CD4-positive, alpha-beta T cell treated with Interleukin-15 for 4 hours (primary cell): ENCODE data around the gene RRP1B.
A peak's percentile ranks its signal among the peaks of the same experiment; 100 is the strongest.

Experiments
- DNase-seq: peaks from one replicate; pipeline ENCODE4 v3.0.0-alpha.2; 2020; ENCODE audit warnings: low spot score

RRP1B gene

DNA sequence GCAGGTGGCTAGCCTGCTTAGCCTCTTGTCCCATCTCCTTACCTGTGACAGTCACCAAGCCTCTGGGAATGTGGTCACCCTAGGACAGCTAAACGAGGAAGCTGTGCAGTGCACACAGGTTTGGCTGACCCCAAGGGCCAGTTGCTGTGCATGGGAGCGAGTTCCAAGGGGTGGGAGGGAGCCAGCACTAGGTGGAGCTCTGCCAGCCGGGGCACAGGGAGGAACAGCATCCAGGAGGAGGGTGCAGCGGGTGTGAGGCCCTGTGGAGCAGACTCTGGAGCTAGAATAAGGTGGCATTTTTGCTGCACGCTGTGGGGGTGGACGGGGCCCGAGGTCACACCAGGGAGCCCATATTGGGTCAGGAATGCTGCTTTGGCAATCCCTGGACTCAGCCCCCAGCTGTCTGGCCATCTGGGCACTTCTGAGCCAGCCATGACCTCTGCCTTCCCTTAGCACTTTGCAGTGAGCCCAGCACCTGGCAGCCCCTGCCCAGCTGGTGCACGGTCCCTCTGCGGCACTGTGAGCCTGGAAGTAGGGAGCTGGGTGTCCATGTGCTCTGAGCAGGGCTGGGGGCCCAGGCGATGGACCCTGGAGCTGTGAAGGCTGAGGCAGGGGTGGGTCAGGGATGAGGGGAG lies 68.3 kb downstream of the RRP1B start:
- no peak for DNase-seq

DNA sequence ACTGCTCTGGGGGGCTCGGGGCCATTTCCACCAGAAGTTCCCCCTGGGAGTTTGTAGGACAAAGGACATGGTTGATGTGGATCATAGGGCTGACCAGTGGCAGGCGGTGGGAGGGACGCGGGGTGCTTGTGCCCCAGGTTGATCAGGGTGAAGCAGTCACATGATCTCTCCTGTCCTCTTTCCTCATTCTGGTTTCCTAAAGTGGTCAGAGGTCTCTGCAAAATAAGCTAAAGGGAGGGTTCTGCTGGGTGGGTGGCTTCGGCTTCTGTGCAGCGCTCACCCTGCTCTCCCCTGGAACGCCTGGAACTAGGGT lies 68.8 kb downstream of the RRP1B start:
- no peak for DNase-seq

DNA sequence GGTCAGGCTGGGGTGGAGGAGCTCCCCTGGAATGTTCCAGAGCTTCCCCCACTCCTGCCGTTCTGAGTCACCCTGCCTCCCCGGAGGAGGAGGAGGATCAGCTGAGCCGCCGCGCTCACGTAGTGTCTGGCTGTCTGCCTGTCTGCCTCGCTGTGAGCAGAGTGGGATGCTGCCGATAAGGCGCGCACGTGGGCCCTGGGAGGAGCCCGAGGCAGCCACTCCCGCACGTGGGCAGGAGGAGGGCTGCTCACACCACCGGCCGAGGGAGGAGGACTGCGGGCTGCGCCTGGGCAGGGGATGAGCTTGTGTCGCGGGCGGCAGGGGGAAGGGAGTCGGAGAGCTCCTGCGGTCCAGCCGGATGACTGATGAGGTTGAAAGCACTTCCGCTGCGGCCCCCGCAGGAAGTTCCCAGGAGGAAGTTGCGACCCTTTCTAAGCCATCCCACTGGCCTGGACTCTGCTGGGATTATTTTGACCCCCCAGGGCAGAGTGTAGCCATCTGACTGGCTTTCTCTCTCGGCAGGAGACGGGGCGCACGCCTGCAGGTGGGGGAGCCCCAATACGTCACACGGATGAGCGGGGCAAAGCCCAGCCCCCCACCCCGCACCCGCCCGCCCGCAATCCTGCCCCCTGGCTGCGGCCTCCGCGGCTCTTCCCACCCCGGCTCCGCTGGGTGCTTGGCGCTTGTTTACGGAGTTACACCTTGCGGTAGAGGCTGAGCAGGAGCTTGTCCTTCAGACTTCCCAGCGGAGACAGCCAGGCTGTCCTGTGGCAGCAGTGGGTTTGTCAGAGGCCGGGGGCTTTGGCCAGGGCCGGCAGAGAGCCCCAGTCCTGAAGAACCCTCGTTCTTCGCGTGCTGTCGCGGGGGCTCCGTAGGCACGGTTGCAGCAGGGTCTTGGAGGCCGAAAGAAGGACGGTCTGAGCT lies 69.4 kb downstream of the RRP1B start:
- peak; percentile 65 for DNase-seq

DNA sequence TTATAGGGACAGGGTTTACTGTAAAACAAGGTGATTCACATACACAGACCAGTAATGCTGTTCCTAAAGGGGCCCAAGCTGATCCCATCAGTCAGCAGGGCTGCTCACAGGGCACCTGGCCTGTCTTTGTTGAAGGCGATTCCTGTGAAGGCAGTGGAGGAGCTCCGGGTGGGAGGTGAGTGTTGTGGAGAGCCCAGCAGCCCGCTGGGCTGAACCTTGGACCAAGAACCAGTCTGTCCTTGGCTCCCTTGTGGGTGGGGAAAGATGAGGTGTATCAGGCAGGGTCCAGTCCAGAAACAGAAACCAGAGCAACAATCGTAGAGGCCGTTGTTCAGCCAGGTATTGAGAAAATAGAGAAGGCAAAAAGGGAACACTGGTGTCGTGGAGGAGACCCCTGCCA lies 72.1 kb downstream of the RRP1B start:
- no peak for DNase-seq

DNA sequence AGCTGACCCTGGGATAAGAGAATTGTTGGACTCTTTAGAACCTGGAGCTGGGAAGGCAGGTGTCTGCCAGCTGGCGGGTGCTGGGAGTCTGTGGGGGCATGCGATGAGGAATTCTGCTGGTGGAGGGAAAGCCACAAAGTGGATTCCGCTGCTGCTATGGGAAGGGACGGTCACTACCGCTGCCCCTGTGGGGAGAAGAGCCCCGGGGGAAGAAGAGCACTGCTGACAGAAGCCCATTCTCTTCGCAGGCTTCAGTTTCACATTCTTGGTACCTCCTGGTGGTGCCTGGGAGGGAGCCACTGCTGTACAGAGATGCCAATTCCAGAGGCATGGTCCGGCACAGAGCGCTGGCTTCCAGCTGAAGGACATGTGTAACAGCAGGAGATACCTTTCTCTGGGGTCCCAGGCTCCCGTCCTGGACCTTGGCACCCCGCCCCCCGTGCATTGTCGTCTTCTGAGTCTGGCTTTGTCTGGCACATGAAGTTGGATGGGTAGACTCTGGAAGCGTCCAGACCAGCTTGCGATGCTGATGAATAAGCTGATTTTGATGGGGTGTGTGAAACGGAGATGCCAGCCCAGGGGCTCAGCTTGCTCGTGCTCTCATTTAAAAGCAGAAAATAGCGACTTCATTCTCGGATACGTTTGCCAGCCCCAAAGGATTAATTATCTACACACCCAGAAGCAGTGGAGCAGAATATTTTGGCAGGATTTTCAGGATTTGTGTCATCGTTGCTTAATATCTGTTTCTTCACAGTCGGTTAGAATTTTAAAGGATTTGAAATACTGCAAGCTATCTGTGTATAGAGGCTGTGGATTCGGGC lies 72.7 kb downstream of the RRP1B start:
- DNase-seq, result no peak

DNA sequence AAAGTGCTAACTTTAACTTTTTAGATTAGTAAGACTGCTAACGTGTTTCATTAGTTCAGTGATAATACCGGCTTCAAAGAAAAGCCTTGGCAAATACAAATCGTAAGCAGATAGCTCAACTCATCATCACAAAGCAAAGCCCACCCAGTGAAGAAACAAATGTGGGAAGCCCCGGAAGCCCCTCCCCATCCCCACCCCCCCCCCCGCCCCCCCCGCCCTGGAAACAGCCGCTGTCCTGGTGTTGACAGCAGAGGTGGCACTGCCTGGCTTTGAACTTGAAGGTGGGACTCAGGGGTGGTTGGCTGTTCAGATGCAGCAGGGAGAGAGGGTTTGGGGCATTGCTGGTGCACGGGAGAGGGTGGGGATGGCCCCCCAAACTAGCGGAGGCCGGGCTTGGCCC lies 73.7 kb downstream of the RRP1B start:
- no peak for DNase-seq

DNA sequence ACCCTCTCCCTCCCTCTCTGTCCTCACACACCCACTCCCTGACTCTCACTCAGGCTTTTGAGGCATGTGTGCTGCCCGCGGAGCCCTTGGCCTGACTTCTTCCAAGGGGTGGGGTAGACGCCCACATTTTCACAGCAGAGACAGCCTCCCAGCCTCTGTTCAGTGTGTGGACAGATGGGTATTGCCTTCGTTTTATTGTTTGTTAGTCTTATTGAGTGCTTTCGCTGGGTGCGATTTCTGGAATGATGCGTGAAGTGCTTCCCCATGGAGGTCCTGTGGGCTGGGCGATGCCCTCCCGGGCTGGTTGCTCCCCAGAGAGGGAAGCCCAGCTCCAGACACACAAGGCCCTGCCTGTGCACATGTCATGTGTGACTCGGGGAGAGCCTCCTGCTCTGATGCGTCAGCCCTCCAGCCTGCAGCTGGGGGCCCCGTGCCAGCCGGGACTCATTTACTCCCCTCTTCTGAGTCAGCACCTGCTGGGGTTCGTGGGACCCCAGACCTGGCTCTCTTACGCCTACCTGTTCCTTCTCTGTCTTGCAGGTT lies 74.2 kb downstream of the RRP1B start:
- DNase-seq, result no peak

DNA sequence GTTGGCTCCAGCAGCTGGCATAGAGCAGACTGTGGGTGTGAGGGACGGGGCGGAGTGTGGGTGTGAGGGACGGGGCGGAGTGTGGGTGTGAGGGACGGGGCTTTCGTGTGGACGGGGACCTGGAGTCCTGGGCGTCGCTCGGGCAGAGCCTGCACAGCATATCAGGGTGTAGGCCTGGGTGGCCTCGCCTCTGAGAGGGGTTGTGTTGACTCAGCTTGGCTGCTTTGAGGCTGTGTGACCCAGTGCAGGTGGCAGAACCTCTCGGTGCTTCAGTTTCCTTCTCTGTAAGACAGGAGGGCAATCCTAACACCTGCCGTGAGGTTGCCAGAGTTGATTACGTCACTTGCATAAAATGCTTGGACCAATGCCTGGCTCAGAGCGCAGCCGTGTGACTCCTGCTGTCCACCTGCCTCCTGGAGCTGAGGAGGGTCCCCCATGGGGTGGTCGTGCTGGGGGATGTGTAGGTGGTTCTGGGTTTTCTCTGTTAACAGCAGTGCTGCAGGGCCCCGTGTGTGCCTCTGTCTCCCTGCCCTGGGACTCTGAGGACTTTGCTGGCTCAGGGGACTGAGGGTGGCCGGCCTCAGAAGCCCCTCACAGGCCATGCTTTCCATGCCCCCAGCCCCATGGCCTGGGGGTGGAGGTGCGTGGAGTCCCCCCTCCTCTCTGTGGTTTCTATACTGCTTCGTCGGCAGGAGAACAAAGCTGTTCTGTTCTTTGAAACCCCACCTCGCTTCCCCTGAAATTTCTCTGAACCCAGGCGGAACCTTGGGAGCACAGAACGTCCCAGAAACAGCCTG lies 75.0 kb downstream of the RRP1B start:
- no peak for DNase-seq

DNA sequence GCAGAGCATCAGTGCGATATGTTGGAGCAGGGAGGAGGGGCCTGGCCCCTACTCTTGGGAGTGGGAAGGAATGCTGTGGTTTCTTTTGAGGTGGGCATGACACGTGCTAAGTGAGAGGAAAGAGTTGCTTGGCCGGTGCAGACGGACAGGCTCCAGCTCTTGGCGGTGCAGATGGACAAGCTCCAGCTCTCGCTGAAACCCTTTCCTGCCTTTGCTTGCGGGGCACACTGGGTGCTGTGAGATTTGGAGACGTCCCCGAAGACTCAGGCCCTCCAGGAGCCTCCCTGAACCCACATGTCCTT lies 75.5 kb downstream of the RRP1B start:
- no peak for DNase-seq

DNA sequence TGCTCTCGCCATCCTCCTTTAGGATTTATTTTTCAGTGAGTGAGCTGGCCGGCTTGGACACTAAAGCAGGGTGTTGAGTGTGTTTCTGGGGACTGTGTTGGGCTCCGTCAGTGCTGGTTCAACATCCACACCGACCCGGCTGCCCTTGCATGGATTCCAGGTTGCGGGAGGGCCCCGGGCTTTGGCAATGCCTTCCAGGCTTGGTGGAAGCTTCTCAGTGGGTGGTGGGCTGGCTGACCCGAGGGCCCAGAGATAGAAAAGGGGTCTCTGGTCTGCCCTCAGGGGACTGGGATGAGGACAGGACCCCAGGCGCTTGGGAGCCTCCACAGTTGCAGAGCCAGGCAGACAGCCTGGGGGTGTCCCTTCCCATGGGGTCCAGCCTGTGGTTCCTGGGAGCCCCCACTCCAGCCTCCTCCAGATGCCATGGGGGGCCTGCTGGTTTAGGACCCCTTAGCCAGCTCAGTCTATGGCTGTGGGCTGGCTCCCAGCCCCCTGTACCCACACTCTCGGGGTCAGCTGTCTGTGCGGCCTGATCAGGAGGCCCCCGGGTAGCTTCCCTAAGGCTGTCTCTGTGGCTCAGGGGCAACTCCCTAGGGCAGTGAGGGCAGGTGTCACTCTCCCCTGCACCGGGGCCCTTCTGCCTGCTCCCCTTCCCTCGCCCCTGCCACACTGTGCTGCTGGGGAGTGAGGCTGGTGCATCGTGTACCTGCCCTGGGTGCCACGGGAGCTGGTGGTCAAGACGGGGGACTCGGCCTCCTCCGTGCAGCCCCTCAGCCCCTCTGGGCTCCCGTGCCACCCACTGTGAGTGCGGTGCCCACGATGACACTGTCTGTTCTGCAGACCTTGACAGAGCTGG lies 76.1 kb downstream of the RRP1B start:
- DNase-seq, result no peak

DNA sequence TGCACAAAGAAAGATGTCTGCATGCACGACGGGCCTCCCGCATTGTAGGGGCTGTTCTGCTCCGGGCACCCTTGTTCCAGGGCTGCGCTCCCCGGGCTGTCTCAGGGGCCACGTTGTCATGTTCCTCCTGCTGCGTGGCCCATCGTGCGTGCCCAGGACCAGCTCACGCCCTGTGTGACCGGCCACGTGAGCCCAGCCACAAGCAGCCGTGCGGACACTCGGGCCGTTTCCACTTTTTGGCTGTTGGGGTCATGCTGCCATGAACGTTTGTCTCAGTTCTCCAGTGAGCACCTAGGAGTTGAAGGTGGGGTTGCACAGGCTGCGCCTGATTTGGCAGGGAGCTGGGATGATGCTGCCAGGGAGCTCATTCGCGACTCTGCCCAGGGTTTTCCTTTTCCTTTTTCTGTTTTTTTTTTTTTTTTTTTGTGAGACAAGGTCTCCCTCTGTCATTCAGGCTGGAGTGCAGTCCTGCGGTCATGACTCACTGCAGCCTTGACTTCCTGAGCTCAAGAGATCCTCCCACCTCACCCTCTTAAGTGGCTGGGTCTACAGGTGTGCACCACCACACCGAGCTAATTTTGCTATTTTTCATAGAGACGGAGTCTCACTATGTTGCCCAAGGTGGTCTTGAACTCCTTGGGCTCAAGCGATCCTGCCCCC lies 77.0 kb downstream of the RRP1B start:
- DNase-seq, result no peak

DNA sequence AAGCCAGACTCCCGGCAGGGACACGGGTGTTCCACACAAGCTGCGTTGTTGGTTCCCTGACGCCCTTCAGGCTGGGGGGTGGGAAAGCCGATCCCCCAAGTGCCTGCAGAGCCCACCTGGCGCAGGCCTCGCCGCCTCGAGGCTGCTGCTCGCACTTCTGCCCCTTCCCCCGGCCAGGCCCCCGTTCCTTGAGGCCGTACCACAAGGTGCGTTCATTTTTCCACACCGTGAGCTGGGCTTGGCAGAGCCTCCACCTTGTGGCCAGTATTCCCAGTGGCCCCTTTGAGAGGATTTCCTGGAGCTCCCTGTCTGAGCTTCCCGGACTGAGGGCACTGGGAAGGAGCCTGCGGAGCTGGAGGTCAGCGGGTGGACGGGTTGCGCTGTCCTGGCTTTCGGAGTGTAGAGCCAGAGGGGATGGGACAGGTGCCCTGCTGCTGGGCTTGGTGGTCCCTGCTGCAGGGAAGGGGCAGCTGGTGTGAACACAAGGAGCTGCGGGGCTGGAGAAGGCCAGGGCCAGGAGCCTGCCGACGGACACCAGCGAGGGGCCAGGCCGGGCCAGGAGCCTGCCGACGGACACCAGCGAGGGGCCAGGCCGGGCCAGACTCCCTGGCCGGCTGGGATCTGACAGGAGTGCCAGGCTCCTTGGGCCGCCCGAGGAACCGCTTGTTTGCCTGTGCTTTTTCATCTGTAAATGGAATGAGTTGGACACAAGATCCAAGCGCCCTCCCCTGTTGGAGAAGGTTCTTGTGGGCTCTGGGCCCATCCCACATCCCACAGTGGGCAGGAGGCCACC lies 78.0 kb downstream of the RRP1B start:
- DNase-seq, result no peak

DNA sequence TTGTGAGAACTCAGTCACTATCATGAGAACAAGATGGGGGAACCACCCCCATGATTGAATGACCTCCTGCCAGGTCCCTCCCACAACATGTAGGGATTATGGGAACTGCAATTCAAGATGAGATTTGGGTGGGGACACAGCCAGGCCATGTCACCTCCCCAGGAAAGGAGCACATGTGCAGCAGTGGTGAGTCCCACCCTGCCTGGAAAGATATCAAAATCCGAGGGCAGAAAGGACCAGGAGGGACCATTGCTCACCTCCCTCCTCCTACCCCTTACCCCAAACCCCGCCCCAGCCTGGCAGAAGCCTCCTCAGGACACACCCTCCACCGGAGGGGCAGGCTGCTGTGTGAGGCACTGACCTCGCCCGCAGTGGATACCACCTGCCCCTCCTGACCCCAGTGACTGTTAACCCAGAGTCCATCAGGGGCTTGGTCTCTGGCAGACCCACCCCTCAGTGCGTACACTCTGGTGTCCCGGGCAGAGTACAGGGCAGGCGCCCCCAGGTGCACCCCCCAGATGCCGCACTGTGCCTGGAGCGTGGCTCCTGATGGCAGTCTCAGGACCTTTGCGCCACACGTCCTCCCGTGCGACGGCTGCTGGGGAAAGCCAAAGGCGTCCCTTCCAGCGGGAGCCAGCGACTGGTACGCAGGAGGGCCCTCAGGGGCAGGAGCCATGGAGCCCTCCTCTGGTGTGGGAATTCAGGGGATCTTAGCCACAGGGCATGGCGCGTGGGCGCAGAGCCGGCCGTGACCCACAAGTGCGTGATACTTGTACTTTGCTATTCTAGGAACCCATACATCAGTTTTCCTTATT lies 80.5 kb downstream of the RRP1B start:
- DNase-seq, result no peak

DNA sequence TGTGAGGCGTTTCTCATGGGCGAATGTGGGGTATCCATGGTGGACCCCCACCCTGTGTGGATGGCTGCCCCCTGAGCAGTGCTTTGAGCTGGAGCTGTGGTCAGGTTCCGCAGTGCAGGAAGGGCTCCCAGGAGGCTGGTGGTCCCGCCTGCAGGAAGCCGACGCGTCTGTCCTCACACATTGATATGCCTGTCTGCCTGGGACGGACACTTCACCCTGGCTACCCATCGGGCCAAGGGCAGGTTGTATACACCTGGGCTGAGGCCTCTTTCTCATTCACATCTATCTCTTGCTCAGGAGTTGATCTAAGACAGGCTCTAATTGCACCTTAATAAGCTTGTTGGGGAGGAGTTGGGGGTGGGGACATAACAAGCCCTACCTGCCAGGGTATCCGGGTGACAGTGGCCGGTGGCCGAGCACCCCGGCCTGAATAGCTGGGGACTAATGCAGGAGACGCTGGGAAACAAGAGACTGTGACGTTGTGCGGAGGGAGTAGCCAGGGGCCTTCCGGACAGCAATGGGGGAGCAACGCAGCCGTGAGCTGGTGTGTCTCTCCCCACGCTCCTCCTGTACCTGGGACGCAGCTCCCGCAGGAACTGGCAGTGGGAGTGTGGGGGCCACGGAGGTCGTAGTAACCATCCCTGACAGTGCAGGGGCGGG lies 81.3 kb downstream of the RRP1B start:
- DNase-seq, result no peak

DNA sequence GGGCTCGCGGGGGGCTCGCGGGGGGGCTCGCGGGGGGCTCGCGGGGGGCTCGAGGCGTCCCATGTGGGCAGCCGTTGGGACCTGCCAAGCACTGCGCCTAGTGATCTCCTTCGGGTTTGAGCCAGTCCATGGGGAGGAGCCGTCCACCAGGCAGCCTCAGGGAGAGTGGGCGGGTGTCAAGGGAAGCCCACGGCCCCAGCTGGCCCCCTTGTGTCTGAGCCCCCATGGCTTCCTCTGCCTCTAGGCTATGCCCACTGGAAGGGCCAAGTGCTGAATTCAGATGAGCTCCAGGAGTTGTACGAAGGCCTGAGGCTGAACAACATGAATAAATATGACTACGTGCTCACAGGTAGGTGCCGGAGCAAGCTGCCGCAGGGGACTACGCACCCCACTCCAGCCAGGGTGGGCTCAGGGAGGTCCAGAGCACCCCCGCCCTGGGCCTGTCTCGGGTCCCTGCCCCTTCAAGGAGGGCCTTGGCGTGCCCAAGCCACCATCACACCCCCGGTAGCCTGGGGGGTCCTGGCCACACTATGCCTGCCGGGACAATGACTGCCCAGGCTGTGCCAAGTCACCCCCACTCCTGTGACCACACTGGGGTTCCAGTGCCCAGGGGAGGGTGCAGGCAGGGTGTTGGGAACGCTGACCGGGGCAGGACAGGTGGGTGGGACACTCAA lies 82.2 kb downstream of the RRP1B start:
- no peak for DNase-seq

DNA sequence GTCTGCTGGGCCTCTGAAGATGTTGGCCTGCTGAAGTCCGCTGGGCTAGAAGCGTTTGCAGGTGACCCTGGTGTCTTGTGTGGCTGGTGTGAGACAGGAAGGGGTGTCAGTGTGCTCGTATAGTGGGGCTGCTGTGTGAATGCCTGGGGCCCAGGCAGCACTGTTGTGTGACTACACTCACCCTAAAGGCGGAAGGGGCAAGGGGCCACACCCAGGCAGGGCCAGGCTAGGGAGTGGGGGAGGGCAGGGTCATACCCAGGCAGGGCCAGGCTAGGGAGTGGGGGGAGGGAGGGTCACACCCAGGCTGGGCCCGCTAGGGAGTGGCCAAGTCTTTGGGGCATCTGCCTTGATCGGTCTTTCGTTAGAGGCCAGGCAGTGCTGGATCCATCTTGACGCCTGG lies 84.6 kb downstream of the RRP1B start:
- no peak for DNase-seq

DNA sequence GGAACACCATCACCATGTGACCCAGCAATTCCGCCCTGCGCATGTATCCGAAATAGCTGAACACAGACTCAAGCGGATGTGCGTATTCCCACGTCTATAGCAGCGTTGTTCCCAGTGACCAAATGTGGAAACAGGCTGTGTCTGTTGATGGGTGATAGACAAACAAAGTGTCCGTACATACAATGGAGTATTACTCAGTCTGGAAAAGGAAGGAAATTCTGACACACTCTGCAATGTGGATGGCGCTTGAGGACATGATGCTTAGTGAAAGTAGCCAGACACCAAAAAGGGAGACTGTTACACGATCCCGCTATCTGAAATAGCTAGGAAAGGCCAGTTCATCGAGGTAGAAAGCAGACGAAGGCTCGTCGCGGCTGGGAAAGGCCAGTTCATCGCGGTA lies 85.4 kb downstream of the RRP1B start:
- DNase-seq, result no peak
